Sigmoid colon (tissue), 7 donors: ENCODE results near the gene TDRD7. TPM values are rescaled to one million over a fixed set of nuclear protein-coding genes. Genes with fewer than 3 reads are reported as not detected.

ENCODE experiments used
- DNase-seq: peaks from one replicate; pipeline ENCODE4 v3.0.0-alpha.2; 2019
- H3K27ac ChIP-seq, 4 donors: fragments of 200-600 bp; sonication (generic); one replicate each; pipeline ENCODE4 v1.5.1; 2016 to 2019; ENCODE audit warnings: mild to moderate bottlenecking in 1 of 4
- H3K27me3 ChIP-seq, 3 donors: fragments of 200-600 bp; sonication (generic); one replicate each; pipeline ENCODE4 v1.5.1; 2019; ENCODE audit warnings: mild to moderate bottlenecking in 1 of 3
- H3K36me3 ChIP-seq, 4 donors: fragments of 200-600 bp; sonication (generic); one replicate each; pipeline ENCODE4 v1.5.1; 2016 to 2019
- H3K4me1 ChIP-seq, 4 donors: fragments of 200-600 bp; sonication (generic); one replicate each; pipeline ENCODE4 v1.5.1; 2017 to 2019
- H3K4me3 ChIP-seq, 4 donors: fragments of 200-600 bp; sonication (generic); one replicate each; pipeline ENCODE4 v1.5.1; 2017 to 2019; ENCODE audit warnings: mild to moderate bottlenecking in 2 of 4, moderate library complexity in 1 of 4
- H3K9me3 ChIP-seq, 4 donors: fragments of 200-600 bp in 3 of 4; sonication (generic) in 3 of 4; one replicate each; pipeline versions ENCODE4 v1.5.1 to v1.6.1; 2013 to 2019
- EP300 ChIP-seq, 4 donors: sonication (generic); formaldehyde crosslinking; IDR thresholded peaks; one replicate each; pipeline ENCODE4 v1.6.1; 2017; ENCODE audit warnings: antibody characterized with exemption in 4 of 4
- POLR2A ChIP-seq, 2 donors: fragments of 450-650 bp; IDR thresholded peaks; one replicate each; pipeline ENCODE4 v1.6.1; 2016; ENCODE audit warnings: antibody characterized with exemption in 2 of 2, mild to moderate bottlenecking in 2 of 2, moderate library complexity in 2 of 2
- POLR2AphosphoS5 ChIP-seq, 4 donors: sonication (generic); formaldehyde crosslinking; IDR thresholded peaks; one replicate each; pipeline ENCODE4 v1.6.1; 2017; ENCODE audit warnings: antibody characterized with exemption in 4 of 4
- WGBS, 2 donors: extraction: QIAGEN DNeasy Blood & Tissue Kit; methylation state at CpG; one replicate each; pipeline ENCODE4 v1.1.7; 2013; 5-methylcytosine and 5-hydroxymethylcytosine counted together
- intact Hi-C: fragments of 100-400 bp; cut with DNase I; formaldehyde crosslinking; loops from one replicate; pipeline ENCODE4 v1.15.1; 2023
- polyA plus RNA-seq, 3 donors: library from polyadenylated mRNA; stranded (reverse); fragments of 200-250 nt; gene quantifications; one replicate each; pipeline ENCODE4 v1.2.3, GENCODE V29; 2013
- total RNA-seq, 4 donors: library from RNA; depleted of rRNA; stranded (reverse); fragments of >200 nt; gene quantifications; one replicate each; pipeline ENCODE4 v1.1.0, GENCODE V29; 2016
- TF ChIP-seq, protein P1 (sequence below), 4 experiments: fragments of 450-650 bp in 3 of 4; fragments of 200-600 bp in 1 of 4; IDR thresholded peaks; one replicate each; pipeline ENCODE4 v1.5.1; 2016 to 2019; ENCODE audit warnings: antibody characterized with exemption in 4 of 4, mild to moderate bottlenecking in 3 of 4, moderate library complexity in 2 of 4
- donor health status: healthy with polysubstance abuse.
- donor health status: Bipolar disorder and iron deficiency.
- donor health status: healthy.

TDRD7 gene
- total and polyA plus RNA-seq, 7 donors: 10.5 to 25.7 (median 17.5) TPM

DNA sequence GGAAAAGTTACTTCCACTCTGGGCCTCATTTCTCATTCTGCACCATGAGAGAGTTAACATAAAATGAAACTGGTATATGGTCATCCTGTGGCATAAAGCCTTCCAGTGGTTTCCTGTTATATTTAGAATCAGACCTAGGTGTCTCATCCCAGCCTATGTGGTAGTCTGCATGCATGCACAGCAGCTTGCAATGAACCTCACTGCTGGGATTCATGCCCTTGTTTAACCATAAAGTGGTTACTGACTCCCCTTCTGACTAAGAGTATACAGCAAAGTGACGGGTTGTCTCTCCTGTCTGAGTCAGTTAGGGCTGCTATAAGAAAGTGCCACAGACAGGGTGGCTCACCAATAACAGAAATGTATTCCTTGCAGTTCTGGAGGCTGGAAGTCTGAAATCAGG is 14.7 kb upstream of the TDRD7 start:
- Histone ChIP-seq H3K4me3 (no peak overlapping the region), H3K4me1 (no peaks in the 10 kb centered on the region), H3K27ac (no peak overlapping the region), H3K27me3 (no peaks in the 10 kb centered on the region), H3K9me3 (no peaks in the 10 kb centered on the region), H3K36me3 (no peaks in the 10 kb centered on the region)
- no peak for TF ChIP-seq EP300 (IDR thresholded peaks at IDR 0.05)
- intact Hi-C loops: loop anchor here (5.0 kb wide), 1 partner anchor 540 kb away; no protein-coding TSS in a partner anchor
- no peak for DNase-seq
- 80 to 87% methylated on average over 1 of the region's 1 CpG for WGBS, 2 donors

DNA sequence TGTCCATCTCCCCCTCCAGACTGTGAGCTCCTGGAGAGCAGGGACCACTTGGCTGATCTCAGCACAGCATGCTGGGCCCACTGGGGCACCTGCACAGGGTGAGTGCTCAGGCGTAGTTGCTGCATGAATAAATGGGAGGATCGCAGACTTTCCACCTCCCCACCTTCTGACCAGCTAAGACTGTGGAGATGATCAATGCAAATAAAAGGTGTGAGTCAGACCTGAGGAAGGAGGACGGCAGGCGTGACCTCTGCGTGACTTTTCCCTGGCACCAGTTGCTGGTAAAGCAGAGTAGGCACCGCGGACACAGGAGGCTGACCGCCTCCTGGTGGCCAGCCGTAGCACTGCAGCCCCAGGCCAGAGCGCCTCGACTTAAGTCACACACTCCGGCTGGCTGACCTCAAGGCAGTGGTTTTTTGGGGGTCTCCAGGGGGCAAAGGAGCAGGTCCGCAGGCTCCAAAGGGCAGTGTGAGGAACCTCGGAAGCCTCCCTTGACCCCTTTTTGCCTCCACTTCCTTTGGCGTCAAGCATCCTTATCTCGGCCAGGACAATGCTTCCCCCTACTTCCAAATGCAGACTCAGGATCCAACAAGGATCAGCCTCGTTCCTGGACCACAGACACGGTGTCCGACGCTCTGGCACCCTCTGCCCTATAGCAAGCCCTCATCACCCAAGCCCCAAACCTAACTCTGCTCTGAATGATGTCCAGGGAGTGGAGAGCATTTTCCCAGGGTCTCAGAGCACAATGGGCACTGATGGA is 12.7 kb upstream of the TDRD7 start:
- H3K27me3 ChIP-seq: no peaks in the 10 kb centered on the region
- DNase-seq: no peak
- peaks cover 0 to 12% (median 4%) of the 10 kb centered on the region in 4 donors for H3K9me3 ChIP-seq
- intact Hi-C loops: loop anchor here (5.0 kb wide), 1 partner anchor 542 kb away; no protein-coding TSS in a partner anchor
- no peak overlapping the region for H3K4me3 ChIP-seq
- TF ChIP-seq POLR2A (IDR thresholded peaks at IDR 0.05) (no peak), EP300 (IDR thresholded peaks at IDR 0.05) (no peak)
- TF ChIP-seq, protein P1, sequence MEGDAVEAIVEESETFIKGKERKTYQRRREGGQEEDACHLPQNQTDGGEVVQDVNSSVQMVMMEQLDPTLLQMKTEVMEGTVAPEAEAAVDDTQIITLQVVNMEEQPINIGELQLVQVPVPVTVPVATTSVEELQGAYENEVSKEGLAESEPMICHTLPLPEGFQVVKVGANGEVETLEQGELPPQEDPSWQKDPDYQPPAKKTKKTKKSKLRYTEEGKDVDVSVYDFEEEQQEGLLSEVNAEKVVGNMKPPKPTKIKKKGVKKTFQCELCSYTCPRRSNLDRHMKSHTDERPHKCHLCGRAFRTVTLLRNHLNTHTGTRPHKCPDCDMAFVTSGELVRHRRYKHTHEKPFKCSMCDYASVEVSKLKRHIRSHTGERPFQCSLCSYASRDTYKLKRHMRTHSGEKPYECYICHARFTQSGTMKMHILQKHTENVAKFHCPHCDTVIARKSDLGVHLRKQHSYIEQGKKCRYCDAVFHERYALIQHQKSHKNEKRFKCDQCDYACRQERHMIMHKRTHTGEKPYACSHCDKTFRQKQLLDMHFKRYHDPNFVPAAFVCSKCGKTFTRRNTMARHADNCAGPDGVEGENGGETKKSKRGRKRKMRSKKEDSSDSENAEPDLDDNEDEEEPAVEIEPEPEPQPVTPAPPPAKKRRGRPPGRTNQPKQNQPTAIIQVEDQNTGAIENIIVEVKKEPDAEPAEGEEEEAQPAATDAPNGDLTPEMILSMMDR (IDR thresholded peaks at IDR 0.05): peak; percentile 52 to 72 (median 63)
- WGBS, 2 donors: 19 to 33% methylated on average over 20 of the region's 20 CpGs
- H3K36me3 ChIP-seq: no peaks in the 10 kb centered on the region
- no peaks in the 10 kb centered on the region for H3K4me1 ChIP-seq
- no peak overlapping the region for H3K27ac ChIP-seq

DNA sequence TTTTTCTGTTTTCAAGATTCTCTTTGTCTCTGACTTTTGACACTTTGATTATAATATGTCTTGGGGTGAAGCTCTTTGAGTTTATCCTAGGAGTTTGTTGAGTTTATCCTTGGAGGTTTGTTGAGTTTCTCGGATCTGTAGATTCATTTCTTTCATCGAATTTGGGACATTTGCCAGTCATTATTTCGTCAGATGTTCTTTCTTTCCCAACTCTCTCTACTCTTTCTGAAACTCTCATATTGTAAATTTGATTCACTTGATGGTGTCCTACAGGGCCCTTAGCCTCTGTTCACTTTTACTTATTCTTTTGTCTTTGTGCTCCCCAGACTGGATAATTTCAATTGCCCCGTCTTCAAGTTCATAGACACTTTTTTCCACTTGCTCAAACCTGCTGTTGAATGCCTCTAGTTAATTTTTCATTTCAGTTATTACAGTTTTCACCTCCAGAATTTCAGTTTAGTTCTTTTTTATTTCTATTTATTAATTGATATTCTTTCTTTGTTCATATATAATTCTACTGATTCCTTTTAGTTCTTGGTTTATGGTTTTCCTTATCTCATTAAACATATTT is 8.1 kb upstream of the TDRD7 start:
- no peak for DNase-seq
- 93 to 97% methylated on average over 4 of the region's 4 CpGs for WGBS, 2 donors
- Histone ChIP-seq H3K4me1 (no peaks in the 10 kb centered on the region), H3K27ac (no peak overlapping the region), H3K36me3 (no peaks in the 10 kb centered on the region), H3K27me3 (no peaks in the 10 kb centered on the region), H3K4me3 (no peak overlapping the region), H3K9me3 (peaks cover 0 to 16% (median 4%) of the 10 kb centered on the region in 4 donors)
- intact Hi-C loops: no loop called here
- TF ChIP-seq, protein P1 (IDR thresholded peaks at IDR 0.05): no peak
- no peak for TF ChIP-seq POLR2AphosphoS5 (IDR thresholded peaks at IDR 0.05)
- TF ChIP-seq EP300 (IDR thresholded peaks at IDR 0.05): no peak
- no peak for TF ChIP-seq POLR2A (IDR thresholded peaks at IDR 0.05)

DNA sequence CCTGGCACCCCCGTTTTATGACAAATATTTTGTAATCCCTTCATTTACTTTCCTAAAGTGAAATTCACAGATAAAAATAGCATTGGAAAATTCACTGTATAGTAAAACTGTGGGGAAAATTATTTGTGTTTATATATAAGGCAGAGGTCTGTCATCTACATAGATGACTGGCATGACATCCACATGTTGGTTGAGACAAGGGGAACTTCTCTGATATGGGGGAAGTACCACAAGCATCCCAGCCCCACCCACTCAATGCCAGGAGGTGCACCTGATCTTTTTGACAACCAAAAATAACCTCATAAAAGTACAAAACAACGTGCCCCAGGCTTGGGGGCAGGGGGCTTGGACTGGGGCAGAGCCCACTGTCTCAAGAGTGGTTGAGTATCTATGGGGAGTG is 6.3 kb upstream of the TDRD7 start:
- WGBS, 2 donors: 20 to 33% methylated on average over 2 of the region's 2 CpGs

More for the DNA sequence above, 6.3 kb upstream of the TDRD7 start:
- Histone ChIP-seq H3K27ac (no peak overlapping the region), H3K9me3 (peaks cover 0 to 16% (median 4%) of the 10 kb centered on the region in 4 donors), H3K36me3 (no peaks in the 10 kb centered on the region), H3K4me1 (no peaks in the 10 kb centered on the region), H3K27me3 (no peaks in the 10 kb centered on the region), H3K4me3 (no peak overlapping the region)
- intact Hi-C loops: no loop called here
- TF ChIP-seq, protein P1 (IDR thresholded peaks at IDR 0.05): no peak
- no peak for TF ChIP-seq POLR2AphosphoS5 (IDR thresholded peaks at IDR 0.05)
- no peak for TF ChIP-seq EP300 (IDR thresholded peaks at IDR 0.05)
- TF ChIP-seq POLR2A (IDR thresholded peaks at IDR 0.05): no peak
- DNase-seq: no peak
